Neuronal stem cell (in vitro differentiated cells): ENCODE results near the gene TRAPPC1. TPM values are rescaled to one million over a fixed set of nuclear protein-coding genes. Genes with fewer than 3 reads are reported as not detected.

Source experiments
- small RNA-seq: library from polyadenylated mRNA; stranded (forward); fragments of <200 nt; extraction: miRNeasy Mini kit (QIAGEN cat#:217004); gene quantifications from one replicate; pipeline ENCODE3, GENCODE V24; 2013; ENCODE audit not compliant: insufficient read depth

Gene TRAPPC1

Small RNA genes within 50 kb of the gene (small RNA-seq; reads per million reads assigned to genes)
- not detected for gene SCARNA21
